ENCODE results near the gene PTCH1.

PTCH1 gene

DNA sequence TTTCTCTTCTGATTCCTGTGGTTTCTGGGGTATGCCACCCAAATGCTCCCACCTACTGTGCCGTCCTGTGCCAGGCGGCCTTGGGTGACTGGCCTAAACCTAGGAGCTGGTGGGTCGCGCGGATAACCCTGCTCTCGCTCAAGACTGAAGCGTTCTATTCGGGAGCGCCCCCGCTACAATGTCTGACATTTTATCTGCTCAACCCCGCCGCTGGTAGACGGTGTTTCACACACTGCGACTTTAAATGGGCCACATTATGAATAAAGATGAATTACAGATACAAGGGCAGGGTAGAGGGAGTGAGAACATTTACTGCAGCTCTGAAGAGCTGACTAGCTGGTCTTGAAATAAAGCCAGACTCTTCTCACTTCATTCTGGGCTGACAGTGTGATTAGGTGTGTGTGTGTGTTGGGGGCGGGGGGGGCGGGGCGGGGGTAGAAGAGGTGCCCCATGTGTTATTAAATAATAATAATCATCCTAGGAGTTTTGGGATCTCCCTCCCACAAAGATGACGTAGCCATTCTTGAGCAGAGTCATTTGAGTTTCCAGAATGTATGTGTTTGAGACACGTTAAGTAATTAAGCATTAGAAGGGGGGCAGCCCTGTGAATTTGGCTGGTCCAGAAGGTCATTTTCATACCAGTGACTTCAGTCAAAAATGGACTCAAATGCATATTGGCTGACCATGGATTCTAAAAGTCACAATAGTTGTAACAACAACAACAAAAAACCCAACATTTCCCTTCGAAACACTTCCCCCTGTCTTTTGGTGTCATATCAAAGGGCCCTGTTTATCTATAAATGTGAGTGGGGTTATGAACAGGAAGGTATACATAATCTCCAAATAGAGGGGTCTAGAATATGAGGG, 1.0 kb upstream of the PTCH1 start:
- no peak overlapping the region for H3K4me3 ChIP-seq (replicated peaks; ENCODE audit: insufficient read depth, low read length)
- DNase-seq (ENCODE audit: low read depth in 1 of 2, low spot score in 1 of 2): no peak
- H3K27ac ChIP-seq (replicated peaks): no peak overlapping the region
- H3K27me3 ChIP-seq (ENCODE audit: insufficient read depth, poor library complexity, severe bottlenecking): peaks cover 48% of the 10 kb centered on the region
- TF ChIP-seq, protein P1, sequence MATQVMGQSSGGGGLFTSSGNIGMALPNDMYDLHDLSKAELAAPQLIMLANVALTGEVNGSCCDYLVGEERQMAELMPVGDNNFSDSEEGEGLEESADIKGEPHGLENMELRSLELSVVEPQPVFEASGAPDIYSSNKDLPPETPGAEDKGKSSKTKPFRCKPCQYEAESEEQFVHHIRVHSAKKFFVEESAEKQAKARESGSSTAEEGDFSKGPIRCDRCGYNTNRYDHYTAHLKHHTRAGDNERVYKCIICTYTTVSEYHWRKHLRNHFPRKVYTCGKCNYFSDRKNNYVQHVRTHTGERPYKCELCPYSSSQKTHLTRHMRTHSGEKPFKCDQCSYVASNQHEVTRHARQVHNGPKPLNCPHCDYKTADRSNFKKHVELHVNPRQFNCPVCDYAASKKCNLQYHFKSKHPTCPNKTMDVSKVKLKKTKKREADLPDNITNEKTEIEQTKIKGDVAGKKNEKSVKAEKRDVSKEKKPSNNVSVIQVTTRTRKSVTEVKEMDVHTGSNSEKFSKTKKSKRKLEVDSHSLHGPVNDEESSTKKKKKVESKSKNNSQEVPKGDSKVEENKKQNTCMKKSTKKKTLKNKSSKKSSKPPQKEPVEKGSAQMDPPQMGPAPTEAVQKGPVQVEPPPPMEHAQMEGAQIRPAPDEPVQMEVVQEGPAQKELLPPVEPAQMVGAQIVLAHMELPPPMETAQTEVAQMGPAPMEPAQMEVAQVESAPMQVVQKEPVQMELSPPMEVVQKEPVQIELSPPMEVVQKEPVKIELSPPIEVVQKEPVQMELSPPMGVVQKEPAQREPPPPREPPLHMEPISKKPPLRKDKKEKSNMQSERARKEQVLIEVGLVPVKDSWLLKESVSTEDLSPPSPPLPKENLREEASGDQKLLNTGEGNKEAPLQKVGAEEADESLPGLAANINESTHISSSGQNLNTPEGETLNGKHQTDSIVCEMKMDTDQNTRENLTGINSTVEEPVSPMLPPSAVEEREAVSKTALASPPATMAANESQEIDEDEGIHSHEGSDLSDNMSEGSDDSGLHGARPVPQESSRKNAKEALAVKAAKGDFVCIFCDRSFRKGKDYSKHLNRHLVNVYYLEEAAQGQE (IDR thresholded peaks at IDR 0.05; ENCODE audit: insufficient replicate concordance, low read depth): no peak
- TF ChIP-seq POLR2AphosphoS5 (IDR thresholded peaks at IDR 0.05; ENCODE audit: low read depth) (no peak), SPI1 (IDR thresholded peaks at IDR 0.05; ENCODE audit: borderline replicate concordance, low read depth) (no peak), GABPA (IDR thresholded peaks at IDR 0.05; ENCODE audit: low read depth) (no peak)
- TF ChIP-seq, protein P2, sequence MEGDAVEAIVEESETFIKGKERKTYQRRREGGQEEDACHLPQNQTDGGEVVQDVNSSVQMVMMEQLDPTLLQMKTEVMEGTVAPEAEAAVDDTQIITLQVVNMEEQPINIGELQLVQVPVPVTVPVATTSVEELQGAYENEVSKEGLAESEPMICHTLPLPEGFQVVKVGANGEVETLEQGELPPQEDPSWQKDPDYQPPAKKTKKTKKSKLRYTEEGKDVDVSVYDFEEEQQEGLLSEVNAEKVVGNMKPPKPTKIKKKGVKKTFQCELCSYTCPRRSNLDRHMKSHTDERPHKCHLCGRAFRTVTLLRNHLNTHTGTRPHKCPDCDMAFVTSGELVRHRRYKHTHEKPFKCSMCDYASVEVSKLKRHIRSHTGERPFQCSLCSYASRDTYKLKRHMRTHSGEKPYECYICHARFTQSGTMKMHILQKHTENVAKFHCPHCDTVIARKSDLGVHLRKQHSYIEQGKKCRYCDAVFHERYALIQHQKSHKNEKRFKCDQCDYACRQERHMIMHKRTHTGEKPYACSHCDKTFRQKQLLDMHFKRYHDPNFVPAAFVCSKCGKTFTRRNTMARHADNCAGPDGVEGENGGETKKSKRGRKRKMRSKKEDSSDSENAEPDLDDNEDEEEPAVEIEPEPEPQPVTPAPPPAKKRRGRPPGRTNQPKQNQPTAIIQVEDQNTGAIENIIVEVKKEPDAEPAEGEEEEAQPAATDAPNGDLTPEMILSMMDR (IDR thresholded peaks at IDR 0.05; ENCODE audit: insufficient read depth, low read length): no peak

DNA sequence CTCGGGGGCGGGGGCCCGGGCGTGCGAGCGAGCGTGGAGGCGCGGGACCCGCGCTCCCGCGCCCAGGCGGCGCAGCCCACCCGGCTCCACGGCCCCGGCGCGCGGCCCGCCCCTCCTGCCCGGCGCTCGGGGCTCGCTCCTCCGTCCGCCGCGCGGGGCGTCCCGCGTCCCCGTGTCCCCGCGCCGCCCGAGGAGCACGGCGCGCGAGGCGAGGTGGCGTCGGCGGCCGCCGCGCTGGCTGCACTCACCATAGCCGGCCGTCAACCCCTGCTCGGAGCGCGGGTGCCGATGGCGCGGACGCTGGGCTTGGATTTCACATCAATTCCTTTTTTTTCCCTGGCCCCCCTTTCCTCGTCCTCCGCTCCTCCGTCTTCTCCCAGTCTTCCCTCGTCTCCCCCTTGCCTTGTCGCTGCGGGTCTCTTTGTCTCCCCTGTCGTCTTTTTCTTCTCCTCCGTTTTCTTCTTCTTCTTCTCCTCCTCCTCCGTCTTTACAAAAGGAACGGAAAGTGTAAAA, 494 bp downstream of the PTCH1 start:
- Histone ChIP-seq H3K27me3 (ENCODE audit: insufficient read depth, poor library complexity, severe bottlenecking) (peaks cover 48% of the 10 kb centered on the region), H3K27ac (replicated peaks) (no peak overlapping the region), H3K4me3 (replicated peaks; ENCODE audit: insufficient read depth, low read length) (no peak overlapping the region)
- DNase-seq (ENCODE audit: low read depth in 1 of 2, low spot score in 1 of 2): no peak
- TF ChIP-seq GABPA (IDR thresholded peaks at IDR 0.05; ENCODE audit: low read depth) (no peak), POLR2AphosphoS5 (IDR thresholded peaks at IDR 0.05; ENCODE audit: low read depth) (no peak), SPI1 (IDR thresholded peaks at IDR 0.05; ENCODE audit: borderline replicate concordance, low read depth) (no peak)
- TF ChIP-seq, protein P2 (IDR thresholded peaks at IDR 0.05; ENCODE audit: insufficient read depth, low read length): no peak
- TF ChIP-seq, protein P1 (IDR thresholded peaks at IDR 0.05; ENCODE audit: insufficient replicate concordance, low read depth): no peak

DNA sequence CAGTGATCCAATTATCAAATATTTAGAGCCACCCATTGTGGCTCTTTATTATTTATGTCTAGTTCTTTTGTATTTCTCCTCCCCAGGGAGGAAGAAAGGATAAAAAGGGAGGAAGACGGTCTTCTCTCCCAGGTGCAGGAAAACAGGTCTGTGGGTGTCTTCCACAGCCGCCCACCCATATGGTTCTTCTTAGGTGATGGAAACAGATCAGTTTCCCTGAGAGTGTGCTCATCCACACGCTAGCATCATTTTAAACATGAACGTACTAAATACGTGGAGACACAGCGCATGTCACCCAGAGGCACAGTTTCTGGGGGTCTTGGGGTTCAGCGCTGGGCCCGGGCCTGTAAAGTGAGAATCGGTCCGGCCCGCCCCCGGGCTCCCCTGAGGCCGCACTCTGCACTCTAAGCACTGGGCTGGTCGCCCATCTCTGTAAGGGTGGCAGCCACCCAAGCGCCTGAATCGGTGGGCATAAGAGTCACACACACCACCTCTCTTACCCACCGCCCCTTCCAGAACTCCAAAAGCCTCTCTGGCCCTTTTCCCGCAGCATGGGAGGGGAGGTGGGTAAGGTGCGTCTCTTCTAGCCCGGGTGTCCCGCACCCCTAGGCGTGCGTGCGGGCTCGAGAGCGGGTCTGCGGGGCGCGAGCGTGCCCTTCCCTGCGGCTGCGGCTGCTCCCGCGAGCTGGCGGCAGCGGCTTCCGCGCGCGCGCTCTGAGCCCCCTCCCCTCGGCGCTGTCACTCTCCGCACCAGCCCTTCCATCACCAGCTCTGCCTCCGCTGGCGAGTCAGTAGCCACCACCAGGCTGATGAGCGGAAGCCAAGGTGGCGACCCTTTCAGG, 1.3 kb downstream of the PTCH1 start:
- TF ChIP-seq SPI1 (IDR thresholded peaks at IDR 0.05; ENCODE audit: borderline replicate concordance, low read depth): no peak
- no peak for TF ChIP-seq POLR2AphosphoS5 (IDR thresholded peaks at IDR 0.05; ENCODE audit: low read depth)
- H3K4me3 ChIP-seq (replicated peaks; ENCODE audit: insufficient read depth, low read length): no peak overlapping the region
- no peak for DNase-seq (ENCODE audit: low read depth in 1 of 2, low spot score in 1 of 2)
- H3K27ac ChIP-seq (replicated peaks): no peak overlapping the region
- H3K27me3 ChIP-seq (ENCODE audit: insufficient read depth, poor library complexity, severe bottlenecking): peaks cover 48% of the 10 kb centered on the region

DNA sequence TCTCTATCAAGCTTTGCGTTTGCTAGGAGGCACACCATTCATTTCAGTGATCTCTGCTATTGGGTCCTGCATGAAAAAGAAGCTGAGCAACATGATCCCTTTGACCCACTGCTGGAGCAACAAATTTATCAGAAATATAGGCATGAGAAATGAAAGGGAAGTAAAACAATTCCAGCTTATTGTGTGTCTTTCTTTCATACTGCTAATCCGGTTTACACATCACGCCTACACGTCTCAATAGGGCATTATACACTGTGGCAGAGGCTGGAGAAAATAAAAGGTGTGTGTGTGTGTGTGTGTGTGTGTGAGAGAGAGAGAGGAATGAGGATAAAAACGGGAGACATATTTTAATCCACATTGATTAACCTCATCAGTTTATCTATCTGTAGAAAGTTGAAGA, 2.4 kb downstream of the PTCH1 start:
- no peak overlapping the region for H3K4me3 ChIP-seq (replicated peaks; ENCODE audit: insufficient read depth, low read length)
- DNase-seq (ENCODE audit: low read depth in 1 of 2, low spot score in 1 of 2): no peak
- peaks cover 59% of the 10 kb centered on the region for H3K27me3 ChIP-seq (ENCODE audit: insufficient read depth, poor library complexity, severe bottlenecking)
- TF ChIP-seq SPI1 (IDR thresholded peaks at IDR 0.05; ENCODE audit: borderline replicate concordance, low read depth) (no peak), GABPA (IDR thresholded peaks at IDR 0.05; ENCODE audit: low read depth) (no peak), POLR2AphosphoS5 (IDR thresholded peaks at IDR 0.05; ENCODE audit: low read depth) (no peak)
- TF ChIP-seq, protein P1 (IDR thresholded peaks at IDR 0.05; ENCODE audit: insufficient replicate concordance, low read depth): no peak
- TF ChIP-seq, protein P2 (IDR thresholded peaks at IDR 0.05; ENCODE audit: insufficient read depth, low read length): no peak
- no peak overlapping the region for H3K27ac ChIP-seq (replicated peaks)
